ENCODE data around the gene SHROOM2.
A peak's percentile ranks its signal among the peaks of the same experiment; 100 is the strongest.

SHROOM2 gene

DNA sequence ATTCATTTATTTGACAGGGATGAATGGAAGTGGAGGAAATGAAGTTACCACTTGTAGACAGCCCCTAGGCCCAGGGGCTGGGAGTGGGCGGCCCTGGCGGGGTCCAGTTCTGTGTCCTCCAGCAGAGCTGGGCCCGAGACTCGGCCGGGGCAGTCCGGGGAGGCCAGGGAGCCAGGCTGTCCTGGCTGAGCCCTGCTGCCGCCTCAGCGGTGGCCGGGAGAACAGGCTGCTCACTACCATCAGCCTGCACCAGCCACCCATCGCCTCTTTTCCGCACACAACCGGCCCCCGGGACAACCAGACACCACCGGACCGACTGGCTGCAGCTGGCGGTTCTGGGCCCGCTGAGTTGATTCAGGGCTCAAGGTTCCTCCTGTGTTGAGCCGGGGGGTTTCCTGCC, 206.5 kb downstream of the SHROOM2 start:
- no peaks in the 10 kb centered on the region for H3K36me3 ChIP-seq (replicated peaks)
- no peak overlapping the region for H3K4me3 ChIP-seq (ENCODE audit: low read depth, low read length)
- in situ Hi-C loops (cut with HindIII; ENCODE audit: low pct_ligation_motif_present, low sequenced_read_pairs), result no loop called here
- DNase-seq, result no peak
- no peaks in the 10 kb centered on the region for H3K27me3 ChIP-seq (replicated peaks)
- no peak overlapping the region for H3K27ac ChIP-seq
- TF ChIP-seq, protein P1, sequence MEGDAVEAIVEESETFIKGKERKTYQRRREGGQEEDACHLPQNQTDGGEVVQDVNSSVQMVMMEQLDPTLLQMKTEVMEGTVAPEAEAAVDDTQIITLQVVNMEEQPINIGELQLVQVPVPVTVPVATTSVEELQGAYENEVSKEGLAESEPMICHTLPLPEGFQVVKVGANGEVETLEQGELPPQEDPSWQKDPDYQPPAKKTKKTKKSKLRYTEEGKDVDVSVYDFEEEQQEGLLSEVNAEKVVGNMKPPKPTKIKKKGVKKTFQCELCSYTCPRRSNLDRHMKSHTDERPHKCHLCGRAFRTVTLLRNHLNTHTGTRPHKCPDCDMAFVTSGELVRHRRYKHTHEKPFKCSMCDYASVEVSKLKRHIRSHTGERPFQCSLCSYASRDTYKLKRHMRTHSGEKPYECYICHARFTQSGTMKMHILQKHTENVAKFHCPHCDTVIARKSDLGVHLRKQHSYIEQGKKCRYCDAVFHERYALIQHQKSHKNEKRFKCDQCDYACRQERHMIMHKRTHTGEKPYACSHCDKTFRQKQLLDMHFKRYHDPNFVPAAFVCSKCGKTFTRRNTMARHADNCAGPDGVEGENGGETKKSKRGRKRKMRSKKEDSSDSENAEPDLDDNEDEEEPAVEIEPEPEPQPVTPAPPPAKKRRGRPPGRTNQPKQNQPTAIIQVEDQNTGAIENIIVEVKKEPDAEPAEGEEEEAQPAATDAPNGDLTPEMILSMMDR (IDR thresholded peaks at IDR 0.05; ENCODE audit: low read depth, low read length, missing control alignments), result no peak

DNA sequence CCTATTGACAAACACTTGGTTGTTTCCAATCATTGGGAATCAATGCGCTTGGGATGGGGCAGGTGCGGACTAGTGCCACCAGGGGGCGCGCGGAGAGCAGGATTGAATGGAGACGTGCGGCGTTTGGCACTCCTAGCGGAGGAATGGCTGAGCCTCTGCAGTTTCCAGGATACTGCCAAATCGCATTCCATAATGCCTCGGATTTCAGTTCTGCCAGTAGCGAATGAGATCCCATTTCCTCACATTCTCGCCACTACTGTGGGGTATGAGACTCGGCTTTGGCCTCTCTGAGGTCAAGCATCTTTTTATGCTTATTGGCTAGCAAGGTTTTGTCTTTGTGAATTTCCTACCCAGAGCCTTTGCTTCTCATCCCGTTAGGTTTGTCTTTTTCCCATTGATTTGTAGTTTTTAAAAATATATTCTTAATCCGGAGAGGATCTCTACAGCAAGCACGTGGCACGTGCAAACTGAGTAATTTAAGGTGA, 209.7 kb downstream of the SHROOM2 start:
- H3K4me3 ChIP-seq (ENCODE audit: low read depth, low read length), result no peak overlapping the region
- peak; percentile 67 for DNase-seq
- TF ChIP-seq, protein P1 (IDR thresholded peaks at IDR 0.05; ENCODE audit: low read depth, low read length, missing control alignments), result peak; percentile 93
- no peak overlapping the region for H3K27ac ChIP-seq
- in situ Hi-C loops (cut with HindIII; ENCODE audit: low pct_ligation_motif_present, low sequenced_read_pairs), result no loop called here
- H3K36me3 ChIP-seq (replicated peaks), result no peaks in the 10 kb centered on the region
- H3K27me3 ChIP-seq (replicated peaks), result no peaks in the 10 kb centered on the region

DNA sequence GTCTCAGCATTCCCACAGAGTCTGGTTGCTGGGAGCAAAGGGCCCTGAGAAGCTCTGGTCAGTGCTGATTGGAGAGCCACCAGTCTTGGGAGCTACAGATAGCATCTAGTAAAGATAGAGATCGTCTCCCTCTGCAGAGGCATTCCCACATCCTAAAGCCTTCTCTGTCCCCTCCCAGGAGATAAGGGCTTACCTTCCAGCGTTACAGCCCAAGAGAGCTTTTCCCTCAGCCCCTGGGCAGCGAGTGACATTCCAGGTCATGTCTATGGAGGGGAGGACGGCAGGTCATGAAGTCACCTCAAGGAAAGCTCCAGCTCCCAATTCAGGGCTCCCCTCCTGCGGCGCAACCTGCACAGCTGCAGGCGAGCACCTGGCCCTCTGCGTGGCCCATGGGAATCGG, 210.8 kb downstream of the SHROOM2 start:
- H3K27me3 ChIP-seq (replicated peaks), result no peaks in the 10 kb centered on the region
- in situ Hi-C loops (cut with HindIII; ENCODE audit: low pct_ligation_motif_present, low sequenced_read_pairs), result no loop called here
- H3K4me3 ChIP-seq (ENCODE audit: low read depth, low read length), result no peak overlapping the region
- TF ChIP-seq, protein P1 (IDR thresholded peaks at IDR 0.05; ENCODE audit: low read depth, low read length, missing control alignments), result no peak
- no peak overlapping the region for H3K27ac ChIP-seq
- no peak for DNase-seq
- no peaks in the 10 kb centered on the region for H3K36me3 ChIP-seq (replicated peaks)

DNA sequence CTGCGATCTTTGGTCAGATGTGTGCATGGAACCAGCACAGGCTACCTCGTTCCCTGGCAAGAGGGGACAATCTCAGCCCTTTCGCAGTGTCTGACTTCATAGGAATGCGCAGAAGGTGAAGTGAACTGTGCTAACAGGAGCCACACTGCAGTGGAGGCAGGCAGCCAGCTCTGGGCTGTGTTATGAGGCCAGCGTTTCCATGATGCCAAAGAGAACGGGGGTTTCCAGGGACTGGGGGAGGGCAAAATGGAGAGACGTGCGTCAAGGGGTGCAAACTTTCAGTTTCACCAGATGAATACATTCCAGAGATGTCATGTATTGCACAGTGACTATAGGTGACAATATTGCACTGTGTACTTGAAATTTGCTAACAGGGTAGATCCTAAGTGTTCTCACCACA, 211.3 kb downstream of the SHROOM2 start:
- TF ChIP-seq, protein P1 (IDR thresholded peaks at IDR 0.05; ENCODE audit: low read depth, low read length, missing control alignments), result no peak
- Histone ChIP-seq H3K36me3 (replicated peaks) (no peaks in the 10 kb centered on the region), H3K4me3 (ENCODE audit: low read depth, low read length) (no peak overlapping the region), H3K27ac (no peak overlapping the region), H3K27me3 (replicated peaks) (no peaks in the 10 kb centered on the region)
- in situ Hi-C loops (cut with HindIII; ENCODE audit: low pct_ligation_motif_present, low sequenced_read_pairs), result no loop called here
- no peak for DNase-seq
